ENCODE results near the gene BAHCC1. TPM values are rescaled to one million over a fixed set of nuclear protein-coding genes. Genes with fewer than 3 reads are reported as not detected.

BAHCC1 gene
- total and polyA plus RNA-seq, 2 of the 4 experiments (the other 2 are of a cell fraction), result 0.36 to 7.8 TPM

- no peaks in the 10 kb centered on the region for H3K9me3 ChIP-seq (ENCODE audit: control insufficient read depth, insufficient read depth, low read length)
- peaks cover 2% of the 10 kb centered on the region; the same call in 1 of the 2 replicates for H3K27me3 ChIP-seq (ENCODE audit: control insufficient read depth, insufficient read depth, low read length)
- peak overlapping the region; percentile 59 for H3K23ac ChIP-seq (ENCODE audit: low read depth, low read length)
- peak overlapping the region; percentile 61 for H3K4ac ChIP-seq (ENCODE audit: low read depth, low read length)
- 0 out of 2 replicates have a peak overlapping the region, but pooled peaks have one; percentile 12 for H4K91ac ChIP-seq (ENCODE audit: insufficient read depth, low read depth, low read length)
- peak overlapping the region; percentile 19 to 79; a peak in 3 of 4 replicates for H4K8ac ChIP-seq (ENCODE audit: low read depth in 2 of 2, low read length in 2 of 2)
- H3K4me2 ChIP-seq (ENCODE audit: low read depth, low read length), result no peak overlapping the region; the same call in 1 of the 2 replicates
- peaks cover 6 to 36% of the 10 kb centered on the region in 2 experiments for H3K79me1 ChIP-seq (ENCODE audit: low read depth in 1 of 2, low read length in 2 of 2)
- dilution Hi-C loops (cut with HindIII; ENCODE audit: low sequenced_read_pairs, unreplicated experiment), result no loop called here
- H3K56ac ChIP-seq (ENCODE audit: extremely low read depth, insufficient read depth, low read length), result peak overlapping the region; percentile 1; the same call in 1 of the 2 replicates
- ChIA-PET CTCF (no interaction called here), POLR2A (ENCODE audit: unreplicated experiment) (interaction anchor here (0.6 kb wide), 1 partner anchor 132 kb away, joined by 11 read pairs; no protein-coding TSS in a partner anchor)
- intact Hi-C loops (cut with micrococcal nuclease), result no loop called here
- H2BK20ac ChIP-seq (ENCODE audit: low read depth, low read length), result no peak overlapping the region
- peak overlapping the region; percentile 96 for H2AFZ ChIP-seq (replicated peaks; ENCODE audit: low read length, poor library complexity)
- ATAC-seq (ENCODE audit: low read depth) (0 out of 2 replicates have a peak, but pooled peaks have one; percentile 2), DNase-seq (no peak)
- H3K18ac ChIP-seq (ENCODE audit: low read depth, low read length), result no peak overlapping the region; the same call in 1 of the 2 replicates
- H2BK120ac ChIP-seq (ENCODE audit: low read depth, low read length), result peak overlapping the region; percentile 7; the same call in 1 of the 2 replicates
- peak overlapping the region; percentile 94 for H2AK9ac ChIP-seq (replicated peaks; ENCODE audit: low read depth, low read length, poor library complexity)
- no CpG with 5 or more reads among the region's 15 CpGs for WGBS, 2 experiments (ENCODE audit: extremely low coverage in 2 of 2, insufficient read length in 1 of 2)
- H3K4me3 ChIP-seq (ENCODE audit: insufficient read depth, low read depth, low read length), result no peak overlapping the region; the same call in 1 of the 2 replicates
- H2BK5ac ChIP-seq (ENCODE audit: low read depth, low read length, poor library complexity, severe bottlenecking), result no peak overlapping the region
- peak overlapping the region; percentile 34 for H3K9ac ChIP-seq (ENCODE audit: low read depth, low read length)
- in situ Hi-C loops (cut with MboI; ENCODE audit: low sequenced_read_pairs), result no loop called here
- no TSS peak for BruUV-seq (replicated peaks)
- no peaks in the 10 kb centered on the region for H3K36me3 ChIP-seq (ENCODE audit: control insufficient read depth, insufficient read depth, low read length)
- peak overlapping the region; percentile 88; the same call in 1 of the 2 replicates for H3K27ac ChIP-seq (ENCODE audit: insufficient read depth, low read length)
- H2AK5ac ChIP-seq (ENCODE audit: low read depth, low read length), result peak overlapping the region; percentile 85
- peaks cover 9% of the 10 kb centered on the region; the same call in 1 of the 2 replicates for H3K4me1 ChIP-seq (ENCODE audit: control insufficient read depth, insufficient read depth, low read length)
- peak overlapping the region; percentile 51; the same call in 1 of the 2 replicates for H3K14ac ChIP-seq (replicated peaks; ENCODE audit: low read depth, low read length)
- H4K20me1 ChIP-seq (ENCODE audit: insufficient read depth, low read length), result no peaks in the 10 kb centered on the region; the same call in 1 of the 2 replicates
- no peak overlapping the region; the same call in 2 of the 3 replicates for H2BK15ac ChIP-seq (ENCODE audit: low read depth, low read length)
- H4K5ac ChIP-seq (ENCODE audit: low read depth, low read length), result peak overlapping the region; percentile 18; the same call in 1 of the 2 replicates
- 0 out of 2 replicates have a peak, but pooled peaks cover 4% of the 10 kb centered on the region for H3K9me1 ChIP-seq (ENCODE audit: insufficient read depth, low read length)
- TF ChIP-seq RFX5 (IDR thresholded peaks at IDR 0.05; ENCODE audit: low read depth, low read length) (no peak), NFE2L2 (IDR thresholded peaks at IDR 0.05; ENCODE audit: low read depth, low read length) (no peak), RAD21 (IDR thresholded peaks at IDR 0.05; ENCODE audit: low read length) (no peak), BHLHE40 (IDR thresholded peaks at IDR 0.05; ENCODE audit: low read depth, low read length) (no peak), MXI1 (IDR thresholded peaks at IDR 0.05; ENCODE audit: borderline replicate concordance, low read depth, low read length) (no peak), CTCF (conservative IDR thresholded peaks at IDR 0.05; ENCODE audit: low read depth, low read length) (no peak), MAFK (IDR thresholded peaks at IDR 0.05; ENCODE audit: low read depth, low read length) (no peak), SMC3 (IDR thresholded peaks at IDR 0.05; ENCODE audit: low read depth, low read length) (no peak), CHD1 (IDR thresholded peaks at IDR 0.05; ENCODE audit: low read depth, low read length) (no peak), ELK1 (IDR thresholded peaks at IDR 0.05; ENCODE audit: borderline replicate concordance, low read depth, low read length) (no peak), USF2 (IDR thresholded peaks at IDR 0.05; ENCODE audit: low read depth, low read length) (no peak), MAZ (IDR thresholded peaks at IDR 0.05; ENCODE audit: borderline replicate concordance, low read depth, low read length) (no peak), RCOR1 (IDR thresholded peaks at IDR 0.05; ENCODE audit: insufficient replicate concordance, low read length) (no peak), CEBPB (IDR thresholded peaks at IDR 0.05; ENCODE audit: low read depth, low read length) (no peak), POLR2A (IDR thresholded peaks at IDR 0.05; ENCODE audit: low read depth, low read length) (no peak)
Measured at GRCh38 chr17:81386141-81386645, 9.1 kb upstream of the BAHCC1 start.
